Measurements from ENCODE around the gene TNFRSF11A. TPM values are rescaled to one million over a fixed set of nuclear protein-coding genes. Genes with fewer than 3 reads are reported as not detected.

TNFRSF11A gene
- polyA plus RNA-seq, 4 donors, result 15.0 to 25.4 (median 20.0) TPM

- 74 to 78% (median 78%) methylated on average over 5 of the region's 5 CpGs for WGBS, 3 donors
- H3K4me1 ChIP-seq (ENCODE audit: control insufficient read depth in 3 of 3, insufficient read depth in 2 of 3, low read depth in 1 of 3, low read length in 2 of 3), result peaks cover 16 to 50% (median 31%) of the 10 kb centered on the region in 3 donors
Measured at GRCh38 chr18:62335494-62335893, 10.4 kb downstream of the TNFRSF11A start.

GRCh38 chr18:62336618-62337017 lies 11.5 kb downstream of the TNFRSF11A start:
- DNase-seq (peak in 1 of 2 donors; percentile 16), FAIRE-seq (no peak)
- Histone ChIP-seq H3K4me3 (ENCODE audit: low read depth in 1 of 3, low read length in 3 of 3) (no peak overlapping the region), H3K36me3 (ENCODE audit: control insufficient read depth in 3 of 3, insufficient read depth in 2 of 3, low read depth in 1 of 3, low read length in 3 of 3) (peaks cover 0 to 18% (median 1%) of the 10 kb centered on the region in 3 donors), H3K27me3 (ENCODE audit: control insufficient read depth in 3 of 3, insufficient read depth in 3 of 3, low read length in 3 of 3) (no peaks in the 10 kb centered on the region), H3K27ac (ENCODE audit: low read depth in 1 of 3, low read length in 2 of 3) (peak overlapping the region in 1 of 3 donors; percentile 48), H3K9me3 (ENCODE audit: control insufficient read depth in 2 of 2, insufficient read depth in 1 of 2, low read depth in 1 of 2, low read length in 1 of 2) (no peaks in the 10 kb centered on the region), H3K4me1 (ENCODE audit: control insufficient read depth in 3 of 3, insufficient read depth in 2 of 3, low read depth in 1 of 3, low read length in 2 of 3) (peaks cover 16 to 40% (median 28%) of the 10 kb centered on the region in 3 donors)
- WGBS, 3 donors, result 59 to 66% (median 64%) methylated on average over 5 of the region's 5 CpGs

More at GRCh38 chr18:62335494-62335893, 10.4 kb downstream of the TNFRSF11A start:
- Histone ChIP-seq H3K9me3 (ENCODE audit: control insufficient read depth in 2 of 2, insufficient read depth in 1 of 2, low read depth in 1 of 2, low read length in 1 of 2) (no peaks in the 10 kb centered on the region), H3K4me3 (ENCODE audit: low read depth in 1 of 3, low read length in 3 of 3) (no peak overlapping the region), H3K27me3 (ENCODE audit: control insufficient read depth in 3 of 3, insufficient read depth in 3 of 3, low read length in 3 of 3) (no peaks in the 10 kb centered on the region), H3K36me3 (ENCODE audit: control insufficient read depth in 3 of 3, insufficient read depth in 2 of 3, low read depth in 1 of 3, low read length in 3 of 3) (peaks cover 0 to 18% (median 1%) of the 10 kb centered on the region in 3 donors), H3K27ac (ENCODE audit: low read depth in 1 of 3, low read length in 2 of 3) (no peak overlapping the region)
- DNase-seq (no peak), FAIRE-seq (no peak)

- DNase-seq (peak; percentile 49 to 85), FAIRE-seq (no peak)
- Histone ChIP-seq H3K36me3 (ENCODE audit: control insufficient read depth in 3 of 3, insufficient read depth in 2 of 3, low read depth in 1 of 3, low read length in 3 of 3) (peaks cover 0 to 20% (median 1%) of the 10 kb centered on the region in 3 donors), H3K9me3 (ENCODE audit: control insufficient read depth in 2 of 2, insufficient read depth in 1 of 2, low read depth in 1 of 2, low read length in 1 of 2) (no peaks in the 10 kb centered on the region), H3K4me3 (ENCODE audit: low read depth in 1 of 3, low read length in 3 of 3) (no peak overlapping the region), H3K4me1 (ENCODE audit: control insufficient read depth in 3 of 3, insufficient read depth in 2 of 3, low read depth in 1 of 3, low read length in 2 of 3) (peaks cover 14 to 36% (median 27%) of the 10 kb centered on the region in 3 donors), H3K27me3 (ENCODE audit: control insufficient read depth in 3 of 3, insufficient read depth in 3 of 3, low read length in 3 of 3) (no peaks in the 10 kb centered on the region), H3K27ac (ENCODE audit: low read depth in 1 of 3, low read length in 2 of 3) (peak overlapping the region in 1 of 3 donors; percentile 36)
- whole genome bisulfite sequencing, 3 donors, result 19 to 69% (median 38%) methylated on average over 7 of the region's 7 CpGs
Measured at GRCh38 chr18:62337336-62337735, 12.2 kb downstream of the TNFRSF11A start.

- H3K36me3 ChIP-seq (ENCODE audit: control insufficient read depth in 3 of 3, insufficient read depth in 2 of 3, low read depth in 1 of 3, low read length in 3 of 3), result peaks cover 0 to 15% (median 0%) of the 10 kb centered on the region in 3 donors
- FAIRE-seq, result no peak
- no peak overlapping the region for H3K4me3 ChIP-seq (ENCODE audit: low read depth in 1 of 3, low read length in 3 of 3)
- peak overlapping the region in 2 of 3 donors; percentile 75 to 81 for H3K27ac ChIP-seq (ENCODE audit: low read depth in 1 of 3, low read length in 2 of 3)
- H3K9me3 ChIP-seq (ENCODE audit: control insufficient read depth in 2 of 2, insufficient read depth in 1 of 2, low read depth in 1 of 2, low read length in 1 of 2), result no peaks in the 10 kb centered on the region
- WGBS, 3 donors, result 69 to 78% (median 77%) methylated on average over 10 of the region's 10 CpGs
- peaks cover 12 to 36% (median 25%) of the 10 kb centered on the region in 3 donors for H3K4me1 ChIP-seq (ENCODE audit: control insufficient read depth in 3 of 3, insufficient read depth in 2 of 3, low read depth in 1 of 3, low read length in 2 of 3)
- no peak for DNase-seq
- H3K27me3 ChIP-seq (ENCODE audit: control insufficient read depth in 3 of 3, insufficient read depth in 3 of 3, low read length in 3 of 3), result no peaks in the 10 kb centered on the region
Measured at GRCh38 chr18:62338446-62339105, 13.5 kb downstream of the TNFRSF11A start.

- Histone ChIP-seq H3K4me3 (ENCODE audit: low read depth in 1 of 3, low read length in 3 of 3) (no peak overlapping the region), H3K4me1 (ENCODE audit: control insufficient read depth in 3 of 3, insufficient read depth in 2 of 3, low read depth in 1 of 3, low read length in 2 of 3) (peaks cover 12 to 34% (median 25%) of the 10 kb centered on the region in 3 donors), H3K9me3 (ENCODE audit: control insufficient read depth in 2 of 2, insufficient read depth in 1 of 2, low read depth in 1 of 2, low read length in 1 of 2) (no peaks in the 10 kb centered on the region), H3K27me3 (ENCODE audit: control insufficient read depth in 3 of 3, insufficient read depth in 3 of 3, low read length in 3 of 3) (no peaks in the 10 kb centered on the region), H3K27ac (ENCODE audit: low read depth in 1 of 3, low read length in 2 of 3) (peak overlapping the region; percentile 34 to 81 (median 75)), H3K36me3 (ENCODE audit: control insufficient read depth in 3 of 3, insufficient read depth in 2 of 3, low read depth in 1 of 3, low read length in 3 of 3) (peaks cover 0 to 14% (median 0%) of the 10 kb centered on the region in 3 donors)
- FAIRE-seq, result no peak
- peak; percentile 49 to 84 for DNase-seq
- WGBS, 3 donors, result 18 to 42% (median 29%) methylated on average over 15 of the region's 15 CpGs
Measured at GRCh38 chr18:62339106-62339988, 14.2 kb downstream of the TNFRSF11A start.

GRCh38 chr18:62340996-62341395 lies 15.9 kb downstream of the TNFRSF11A start:
- FAIRE-seq (no peak), DNase-seq (no peak)
- no peak overlapping the region for H3K4me3 ChIP-seq (ENCODE audit: low read depth in 1 of 3, low read length in 3 of 3)
- H3K9me3 ChIP-seq (ENCODE audit: control insufficient read depth in 2 of 2, insufficient read depth in 1 of 2, low read depth in 1 of 2, low read length in 1 of 2), result no peaks in the 10 kb centered on the region
- H3K27ac ChIP-seq (ENCODE audit: low read depth in 1 of 3, low read length in 2 of 3), result no peak overlapping the region
- 57 to 70% (median 62%) methylated on average over 9 of the region's 9 CpGs for WGBS, 3 donors
- peaks cover 0 to 14% (median 0%) of the 10 kb centered on the region in 3 donors for H3K36me3 ChIP-seq (ENCODE audit: control insufficient read depth in 3 of 3, insufficient read depth in 2 of 3, low read depth in 1 of 3, low read length in 3 of 3)
- H3K27me3 ChIP-seq (ENCODE audit: control insufficient read depth in 3 of 3, insufficient read depth in 3 of 3, low read length in 3 of 3), result no peaks in the 10 kb centered on the region
- peaks cover 12 to 32% (median 18%) of the 10 kb centered on the region in 3 donors for H3K4me1 ChIP-seq (ENCODE audit: control insufficient read depth in 3 of 3, insufficient read depth in 2 of 3, low read depth in 1 of 3, low read length in 2 of 3)

- peaks cover 0 to 14% (median 0%) of the 10 kb centered on the region in 3 donors for H3K36me3 ChIP-seq (ENCODE audit: control insufficient read depth in 3 of 3, insufficient read depth in 2 of 3, low read depth in 1 of 3, low read length in 3 of 3)
- peak in 1 of 2 donors; percentile 45 for DNase-seq
- H3K9me3 ChIP-seq (ENCODE audit: control insufficient read depth in 2 of 2, insufficient read depth in 1 of 2, low read depth in 1 of 2, low read length in 1 of 2), result no peaks in the 10 kb centered on the region
- no peak overlapping the region for H3K27ac ChIP-seq (ENCODE audit: low read depth in 1 of 3, low read length in 2 of 3)
- FAIRE-seq, result no peak
- 39 to 56% (median 42%) methylated on average over 3 of the region's 3 CpGs for WGBS, 3 donors
- H3K27me3 ChIP-seq (ENCODE audit: control insufficient read depth in 3 of 3, insufficient read depth in 3 of 3, low read length in 3 of 3), result no peaks in the 10 kb centered on the region
- H3K4me1 ChIP-seq (ENCODE audit: control insufficient read depth in 3 of 3, insufficient read depth in 2 of 3, low read depth in 1 of 3, low read length in 2 of 3), result peaks cover 10 to 32% (median 14%) of the 10 kb centered on the region in 3 donors
- no peak overlapping the region for H3K4me3 ChIP-seq (ENCODE audit: low read depth in 1 of 3, low read length in 3 of 3)
Measured at GRCh38 chr18:62341473-62341872, 16.4 kb downstream of the TNFRSF11A start.

- Histone ChIP-seq H3K9me3 (ENCODE audit: control insufficient read depth in 2 of 2, insufficient read depth in 1 of 2, low read depth in 1 of 2, low read length in 1 of 2) (no peaks in the 10 kb centered on the region), H3K27ac (ENCODE audit: low read depth in 1 of 3, low read length in 2 of 3) (no peak overlapping the region), H3K4me3 (ENCODE audit: low read depth in 1 of 3, low read length in 3 of 3) (no peak overlapping the region), H3K4me1 (ENCODE audit: control insufficient read depth in 3 of 3, insufficient read depth in 2 of 3, low read depth in 1 of 3, low read length in 2 of 3) (peaks cover 3 to 23% (median 11%) of the 10 kb centered on the region in 3 donors), H3K27me3 (ENCODE audit: control insufficient read depth in 3 of 3, insufficient read depth in 3 of 3, low read length in 3 of 3) (no peaks in the 10 kb centered on the region), H3K36me3 (ENCODE audit: control insufficient read depth in 3 of 3, insufficient read depth in 2 of 3, low read depth in 1 of 3, low read length in 3 of 3) (peaks cover 0 to 14% (median 0%) of the 10 kb centered on the region in 3 donors)
- WGBS, 3 donors, result 82 to 90% (median 85%) methylated on average over 4 of the region's 4 CpGs
- DNase-seq (no peak), FAIRE-seq (no peak)
Measured at GRCh38 chr18:62342884-62343283, 17.8 kb downstream of the TNFRSF11A start.

Data from small intestine (tissue), 7 donors.